HEK293 (cell line): Measurements from ENCODE around the gene ST6GALNAC6.
"Not testable (repeated sequence)": the region's sequence is repeated elsewhere in the genome, so short reads cannot be mapped to it uniquely, and the experiment has no call there.

ENCODE experiments used
- CTCF ChIA-PET: fragments of 350-600 bp; formaldehyde crosslinking; extraction: SDS; loops from one replicate; lab custom pipeline; 2021; ENCODE audit warnings: antibody characterized with exemption; lab: Yijun Ruan, JAX
- POLR2A ChIA-PET: fragments of 300-600 bp; formaldehyde crosslinking; extraction: SDS; loops from one replicate; lab custom pipeline; 2020; ENCODE audit warnings: antibody characterized with exemption, inconsistent platforms; lab: Yijun Ruan, JAX
- H3K27ac ChIP-seq: fragments of 200-500 bp; sonication (Bioruptor generic); 2 replicates; pipeline ENCODE4 v1.5.1; 2014; ENCODE audit warnings: low read depth, low read length, control low read depth, inconsistent platforms; ENCODE audit errors: extremely low read depth
- H3K36me3 ChIP-seq, 2 experiments: fragments of 200-500 bp in 1 of 2; sonication (Bioruptor generic) in 1 of 2; 1 replicate in 1 of 2; 2 replicates in 1 of 2; pipeline ENCODE4 v1.5.1; 2014 to 2017; ENCODE audit warnings: inconsistent platforms in 2 of 2, low read length in 2 of 2; ENCODE audit not compliant: control insufficient read depth in 2 of 2, insufficient read depth in 1 of 2
- H3K4me1 ChIP-seq: fragments of 200-500 bp; sonication (Bioruptor generic); 2 replicates; pipeline ENCODE4 v1.5.1; 2014; ENCODE audit warnings: mild to moderate bottlenecking, low read length, inconsistent platforms; ENCODE audit not compliant: control insufficient read depth, insufficient read depth
- H3K4me3 ChIP-seq: 2 replicates; pipeline ENCODE4 v1.5.1; 2011; ENCODE audit warnings: low read depth, mild to moderate bottlenecking, control low read depth, low read length, moderate library complexity
- H3K9me3 ChIP-seq: fragments of 200-500 bp; sonication (Bioruptor generic); 2 replicates; pipeline ENCODE4 v1.5.1; 2014; ENCODE audit warnings: low read depth, low read length, inconsistent platforms; ENCODE audit not compliant: control insufficient read depth, insufficient read depth
- BCL11B ChIP-seq: fragments of 450-650 bp; formaldehyde crosslinking; IDR thresholded peaks from 2 replicates; pipeline ENCODE4 v1.5.1; 2016; ENCODE audit warnings: low read depth, missing biosample characterization, missing genetic modification characterization
- EGR2 ChIP-seq: fragments of 450-650 bp; formaldehyde crosslinking; IDR thresholded peaks from 2 replicates; pipeline ENCODE4 v1.5.1; 2016; ENCODE audit warnings: low read depth, missing biosample characterization, missing genetic modification characterization
- GLIS1 ChIP-seq: fragments of 450-650 bp; formaldehyde crosslinking; IDR thresholded peaks from 2 replicates; pipeline ENCODE4 v1.5.1; 2016; ENCODE audit warnings: missing biosample characterization, missing genetic modification characterization
- HOXC10 ChIP-seq: sonication (generic); formaldehyde crosslinking; IDR thresholded peaks from 2 replicates; pipeline ENCODE4 v1.8.1; 2023; ENCODE audit warnings: mild to moderate bottlenecking, missing genetic modification reagents
- KLF9 ChIP-seq: fragments of 450-650 bp; formaldehyde crosslinking; IDR thresholded peaks from 2 replicates; pipeline ENCODE4 v1.5.1; 2016; ENCODE audit warnings: missing biosample characterization, missing genetic modification characterization, low read depth
- SALL2 ChIP-seq: fragments of 450-650 bp; formaldehyde crosslinking; IDR thresholded peaks from 2 replicates; pipeline ENCODE4 v1.5.0; 2017; ENCODE audit warnings: missing biosample characterization, mild to moderate bottlenecking, missing genetic modification characterization, borderline replicate concordance
- SP3 ChIP-seq: fragments of 450-650 bp; formaldehyde crosslinking; IDR thresholded peaks from 2 replicates; pipeline ENCODE4 v1.5.1; 2016; ENCODE audit warnings: missing biosample characterization, missing genetic modification characterization
- ZBTB21 ChIP-seq: fragments of 450-650 bp; formaldehyde crosslinking; IDR thresholded peaks from 2 replicates; pipeline ENCODE4 v1.5.1; 2017; ENCODE audit warnings: missing biosample characterization, missing genetic modification characterization
- ZFP69B ChIP-seq: fragments of 450-650 bp; formaldehyde crosslinking; IDR thresholded peaks from 2 replicates; pipeline ENCODE4 v1.5.1; 2016; ENCODE audit warnings: missing biosample characterization, missing genetic modification characterization
- ZNF112 ChIP-seq: fragments of 450-650 bp; formaldehyde crosslinking; IDR thresholded peaks from 2 replicates; pipeline ENCODE4 v1.5.0; 2017; ENCODE audit warnings: missing biosample characterization, missing genetic modification characterization
- ZNF121 ChIP-seq: fragments of 450-650 bp; formaldehyde crosslinking; IDR thresholded peaks from 2 replicates; pipeline ENCODE4 v1.5.1; 2016; ENCODE audit warnings: missing biosample characterization, missing genetic modification characterization
- ZNF16 ChIP-seq: fragments of 450-650 bp; formaldehyde crosslinking; IDR thresholded peaks from 2 replicates; pipeline ENCODE4 v1.5.1; 2016; ENCODE audit warnings: low read depth, missing biosample characterization, missing genetic modification characterization
- ZNF19 ChIP-seq: fragments of 450-650 bp; formaldehyde crosslinking; IDR thresholded peaks from 2 replicates; pipeline ENCODE4; 2016; ENCODE audit warnings: missing biosample characterization, missing genetic modification characterization, low read depth
- ZNF362 ChIP-seq: fragments of 450-650 bp; formaldehyde crosslinking; IDR thresholded peaks from 2 replicates; pipeline ENCODE4 v1.5.1; 2016; ENCODE audit warnings: missing biosample characterization, missing genetic modification characterization
- ZNF391 ChIP-seq: fragments of 450-650 bp; formaldehyde crosslinking; IDR thresholded peaks from 2 replicates; pipeline ENCODE4 v1.5.1; 2016; ENCODE audit warnings: low read depth, missing biosample characterization, missing genetic modification characterization, borderline replicate concordance
- ZNF473 ChIP-seq: fragments of 450-650 bp; formaldehyde crosslinking; IDR thresholded peaks from 2 replicates; pipeline ENCODE4 v1.5.1; 2017; ENCODE audit warnings: missing biosample characterization, missing genetic modification characterization
- ZNF48 ChIP-seq: fragments of 450-650 bp; formaldehyde crosslinking; IDR thresholded peaks from 2 replicates; pipeline ENCODE4 v1.5.1; 2016; ENCODE audit warnings: missing biosample characterization, missing genetic modification characterization
- ZNF544 ChIP-seq: fragments of 450-650 bp; formaldehyde crosslinking; IDR thresholded peaks from 2 replicates; pipeline ENCODE4 v1.5.0; 2017; ENCODE audit warnings: missing biosample characterization, missing genetic modification characterization
- ZNF621 ChIP-seq: fragments of 450-650 bp; formaldehyde crosslinking; IDR thresholded peaks from 2 replicates; pipeline ENCODE4 v1.5.1; 2017; ENCODE audit warnings: missing biosample characterization, missing genetic modification characterization
- ZNF701 ChIP-seq: fragments of 450-650 bp; formaldehyde crosslinking; IDR thresholded peaks from 2 replicates; pipeline ENCODE4 v1.5.1; 2016; ENCODE audit warnings: missing biosample characterization, missing genetic modification characterization
- ZNF76 ChIP-seq: fragments of 450-650 bp; formaldehyde crosslinking; IDR thresholded peaks from 2 replicates; pipeline ENCODE4; 2016; ENCODE audit warnings: low read depth, missing biosample characterization, missing genetic modification characterization, borderline replicate concordance
- ZSCAN30 ChIP-seq: fragments of 450-650 bp; IDR thresholded peaks from 2 replicates; pipeline ENCODE4 v1.5.1; 2018; ENCODE audit warnings: missing biosample characterization, mild to moderate bottlenecking, missing genetic modification characterization, moderate library complexity
- TF ChIP-seq, protein P1 (sequence below): fragments of 450-650 bp; formaldehyde crosslinking; IDR thresholded peaks from 2 replicates; pipeline ENCODE4 v1.5.1; 2016; ENCODE audit warnings: missing biosample characterization, missing genetic modification characterization

Gene ST6GALNAC6

DNA sequence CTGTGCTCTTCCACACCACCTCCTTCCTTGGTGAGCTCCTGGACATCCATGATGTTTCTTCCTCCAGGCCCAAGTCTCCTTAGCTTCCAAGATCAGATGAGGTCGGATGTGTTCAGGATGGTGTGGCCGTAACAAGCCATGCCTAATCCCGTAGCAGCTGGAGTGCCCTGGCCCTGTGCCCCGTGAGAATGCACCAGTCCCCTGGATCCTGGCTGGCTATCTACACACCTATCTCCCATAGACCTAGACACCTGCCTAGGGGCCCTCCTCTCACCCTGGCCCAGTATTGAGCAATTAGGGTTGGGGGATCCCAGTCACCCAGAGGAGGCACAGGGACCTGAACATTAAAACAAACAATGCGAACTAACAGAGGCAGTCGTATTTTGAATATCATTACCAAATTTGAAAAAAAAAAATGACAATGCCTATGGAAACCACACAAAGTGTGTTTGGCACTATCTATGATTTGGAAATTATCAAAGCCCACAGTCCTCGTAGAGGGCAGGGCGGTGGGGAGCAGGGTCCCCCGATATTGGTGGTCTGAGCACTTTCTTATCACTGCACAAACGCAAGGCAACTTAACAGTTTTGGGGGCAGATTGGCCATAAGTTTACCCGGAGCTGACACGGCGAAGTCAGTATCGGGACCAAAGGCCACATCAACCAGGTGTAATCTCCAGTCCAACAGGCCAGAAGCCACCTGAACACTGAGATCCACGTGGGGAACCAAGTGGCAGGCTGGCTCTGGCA, 58.1 kb downstream of the ST6GALNAC6 start (continued):
- no peak for TF ChIP-seq SP3 (tag by site-specific recombination)

GRCh38 chr9:127838375-127839078, 60.9 kb downstream of the ST6GALNAC6 start:
- POLR2A ChIA-PET = no interaction called here
- H3K4me1 ChIP-seq = no peaks in the 10 kb centered on the region
- no peaks in the 10 kb centered on the region for H3K36me3 ChIP-seq
- CTCF ChIA-PET = interaction anchor here (0.7 to 1.3 kb wide), 2 partner anchors 31 to 248 kb away, joined by 4 to 6 read pairs; no protein-coding TSS in a partner anchor
- H3K4me3 ChIP-seq = no peak overlapping the region
- TF ChIP-seq HOXC10 (no peak), EGR2 (tag by site-specific recombination) (0 out of 2 replicates have a peak, but pooled peaks have one; percentile 19), GLIS1 (peak; percentile 25; the same call in 1 of the 2 replicates), ZNF121 (tag by site-specific recombination) (no peak)
- H3K27ac ChIP-seq = no peak overlapping the region
- no peaks in the 10 kb centered on the region for H3K9me3 ChIP-seq

- H3K27ac ChIP-seq = no peak overlapping the region
- CTCF ChIA-PET = interaction anchor here (0.6 to 1.9 kb wide), 3 partner anchors 11 to 72 kb away, joined by 3 to 7 read pairs (median 5); no protein-coding TSS in a partner anchor
Observed at GRCh38 chr9:127837346-127837745, 62.1 kb downstream of the ST6GALNAC6 start.

GRCh38 chr9:127836561-127836960, 62.8 kb downstream of the ST6GALNAC6 start:
- POLR2A ChIA-PET, H3K9me3 ChIP-seq, H3K4me1 ChIP-seq, H3K36me3 ChIP-seq, H3K4me3 ChIP-seq, H3K27ac ChIP-seq: not testable (repeated sequence)
- CTCF ChIA-PET = interaction anchor here (1.9 kb wide), 2 partner anchors 10 to 12 kb away, joined by 5 to 7 read pairs; no protein-coding TSS in a partner anchor

More at GRCh38 chr9:127837346-127837745, 62.1 kb downstream of the ST6GALNAC6 start:
- Histone ChIP-seq H3K36me3 (no peaks in the 10 kb centered on the region), H3K9me3 (no peaks in the 10 kb centered on the region), H3K4me1 (no peaks in the 10 kb centered on the region), H3K4me3 (no peak overlapping the region)
- POLR2A ChIA-PET = no interaction called here
- TF ChIP-seq SALL2 (no peak), ZNF391 (tag by site-specific recombination) (no peak), ZFP69B (tag by site-specific recombination) (no peak), ZNF16 (tag by site-specific recombination) (no peak), ZBTB21 (tag by site-specific recombination) (no peak), ZNF19 (no peak), ZNF76 (no peak), ZNF121 (tag by site-specific recombination) (no peak), ZNF701 (tag by site-specific recombination) (no peak), ZNF362 (no peak), ZNF473 (tag by site-specific recombination) (no peak), ZNF621 (no peak), KLF9 (tag by site-specific recombination) (no peak), ZNF48 (tag by site-specific recombination) (no peak), BCL11B (no peak), ZNF544 (tag by site-specific recombination) (no peak), SP3 (tag by site-specific recombination) (no peak), ZSCAN30 (tag by site-specific recombination) (no peak), ZNF112 (tag by site-specific recombination) (no peak)
- TF ChIP-seq, protein P1, sequence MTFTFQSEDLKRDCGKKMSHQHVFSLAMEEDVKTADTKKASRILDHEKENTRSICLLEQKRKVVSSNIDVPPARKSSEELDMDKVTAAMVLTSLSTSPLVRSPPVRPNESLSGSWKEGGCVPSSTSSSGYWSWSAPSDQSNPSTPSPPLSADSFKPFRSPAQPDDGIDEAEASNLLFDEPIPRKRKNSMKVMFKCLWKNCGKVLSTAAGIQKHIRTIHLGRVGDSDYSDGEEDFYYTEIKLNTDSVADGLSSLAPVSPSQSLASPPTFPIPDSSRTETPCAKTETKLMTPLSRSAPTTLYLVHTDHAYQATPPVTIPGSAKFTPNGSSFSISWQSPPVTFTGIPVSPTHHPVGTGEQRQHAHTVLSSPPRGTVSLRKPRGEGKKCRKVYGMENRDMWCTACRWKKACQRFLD (tag by site-specific recombination) = no peak
